GM19043 (cell line): Measurements from ENCODE around the gene NABP1.
A peak's percentile ranks its signal among the peaks of the same experiment; 100 is the strongest.

ENCODE experiments used
- ATAC-seq: cut with Tn5 transposase; IDR thresholded peaks from one replicate; pipeline ENCODE4 v1.9.1; 2021; ENCODE audit warnings: low read depth; ENCODE audit not compliant: unreplicated experiment

Gene NABP1

GRCh38 chr2:191646163-191646902 is 31.6 kb upstream of the NABP1 start:
- ATAC-seq = no peak

GRCh38 chr2:191649519-191649918 is 28.4 kb upstream of the NABP1 start:
- ATAC-seq = no peak

GRCh38 chr2:191650896-191651773 is 26.8 kb upstream of the NABP1 start:
- ATAC-seq = peak; percentile 96

- no peak for ATAC-seq
These were observed 24.1 kb upstream of the NABP1 start for GRCh38 chr2:191653667-191654391.

GRCh38 chr2:191656391-191656790 is 21.5 kb upstream of the NABP1 start:
- ATAC-seq = no peak

GRCh38 chr2:191656792-191657191 is 21.1 kb upstream of the NABP1 start:
- no peak for ATAC-seq

GRCh38 chr2:191657977-191658376 is 20.0 kb upstream of the NABP1 start:
- ATAC-seq = no peak

GRCh38 chr2:191659198-191659597 is 18.7 kb upstream of the NABP1 start:
- no peak for ATAC-seq

- ATAC-seq = no peak
These were observed 17.4 kb upstream of the NABP1 start for GRCh38 chr2:191660575-191660974.

GRCh38 chr2:191661097-191661924 is 16.6 kb upstream of the NABP1 start:
- ATAC-seq = no peak

GRCh38 chr2:191664823-191665677 is 12.9 kb upstream of the NABP1 start:
- ATAC-seq = no peak

- no peak for ATAC-seq
These were observed 11.7 kb upstream of the NABP1 start for GRCh38 chr2:191666226-191666625.

GRCh38 chr2:191666732-191667131 is 11.2 kb upstream of the NABP1 start:
- peak; percentile 54 for ATAC-seq

GRCh38 chr2:191670076-191670475 is 7.9 kb upstream of the NABP1 start:
- ATAC-seq = peak; percentile 59

- no peak for ATAC-seq
These were observed 7.1 kb upstream of the NABP1 start for GRCh38 chr2:191670787-191671186.

- peak; percentile 60 for ATAC-seq
These were observed 1.9 kb upstream of the NABP1 start for GRCh38 chr2:191675807-191676721.

GRCh38 chr2:191676790-191677645 is 918 bp upstream of the NABP1 start:
- peak; percentile 20 for ATAC-seq
